Peyer's patch (tissue), 4 donors: ENCODE measurements around the gene TASOR2.

Source experiments
- POLR2A ChIP-seq, 2 donors: fragments of 450-650 bp; IDR thresholded peaks; one replicate each; pipeline ENCODE4 v1.5.1; 2017; ENCODE audit warnings: antibody characterized with exemption in 2 of 2, mild to moderate bottlenecking in 2 of 2, moderate library complexity in 2 of 2
- TF ChIP-seq, protein P1 (sequence below), 6 experiments: fragments of 450-650 bp in 4 of 6; fragments of 200-600 bp in 2 of 6; sonication (generic) in 1 of 6; IDR thresholded peaks; one replicate each; pipeline ENCODE4 v1.5.1; 2017 to 2019; ENCODE audit warnings: antibody characterized with exemption in 6 of 6, mild to moderate bottlenecking in 3 of 6, moderate library complexity in 1 of 6

DNA sequence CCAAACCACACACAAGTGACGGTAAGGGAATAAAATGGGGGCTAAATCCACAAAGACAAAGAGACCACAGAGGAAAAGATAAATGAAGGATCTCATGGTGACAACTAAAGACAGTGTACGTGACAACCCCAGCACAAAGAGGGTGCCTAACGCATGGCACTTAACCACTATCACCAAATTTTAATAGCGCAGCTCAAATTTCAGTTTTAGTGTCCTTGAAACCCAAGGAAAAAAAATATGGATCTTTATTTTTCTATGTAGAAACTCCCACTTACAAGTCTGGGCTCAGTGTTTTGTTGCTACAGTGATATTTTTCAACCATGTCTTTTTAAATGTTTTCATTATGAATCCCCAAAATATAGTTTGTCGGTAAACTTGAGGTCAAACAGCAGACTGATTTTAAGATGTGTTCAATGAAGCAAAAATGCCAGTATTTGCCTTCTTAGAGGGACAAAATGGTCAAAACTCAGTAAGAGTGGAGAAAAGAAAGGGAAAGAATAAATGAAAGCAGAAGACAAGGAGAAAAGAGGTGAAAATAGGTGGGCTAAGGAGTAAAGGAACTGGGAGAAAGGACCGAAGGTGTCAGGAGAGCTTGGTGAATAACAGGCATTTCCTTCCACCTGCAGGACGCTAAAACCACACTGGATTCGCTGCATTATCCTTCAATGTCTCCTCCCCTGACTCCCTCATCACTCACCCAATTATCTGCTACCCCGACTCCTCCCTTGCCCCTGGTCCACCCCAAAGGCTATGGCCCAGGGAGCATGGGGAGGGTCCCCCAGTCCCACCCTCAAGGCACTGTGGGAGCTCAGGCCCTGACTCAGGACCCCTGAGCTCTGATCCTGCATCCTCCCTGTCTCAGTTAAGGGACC lies 21.7 kb upstream of the TASOR2 start:
- TF ChIP-seq, protein P1, sequence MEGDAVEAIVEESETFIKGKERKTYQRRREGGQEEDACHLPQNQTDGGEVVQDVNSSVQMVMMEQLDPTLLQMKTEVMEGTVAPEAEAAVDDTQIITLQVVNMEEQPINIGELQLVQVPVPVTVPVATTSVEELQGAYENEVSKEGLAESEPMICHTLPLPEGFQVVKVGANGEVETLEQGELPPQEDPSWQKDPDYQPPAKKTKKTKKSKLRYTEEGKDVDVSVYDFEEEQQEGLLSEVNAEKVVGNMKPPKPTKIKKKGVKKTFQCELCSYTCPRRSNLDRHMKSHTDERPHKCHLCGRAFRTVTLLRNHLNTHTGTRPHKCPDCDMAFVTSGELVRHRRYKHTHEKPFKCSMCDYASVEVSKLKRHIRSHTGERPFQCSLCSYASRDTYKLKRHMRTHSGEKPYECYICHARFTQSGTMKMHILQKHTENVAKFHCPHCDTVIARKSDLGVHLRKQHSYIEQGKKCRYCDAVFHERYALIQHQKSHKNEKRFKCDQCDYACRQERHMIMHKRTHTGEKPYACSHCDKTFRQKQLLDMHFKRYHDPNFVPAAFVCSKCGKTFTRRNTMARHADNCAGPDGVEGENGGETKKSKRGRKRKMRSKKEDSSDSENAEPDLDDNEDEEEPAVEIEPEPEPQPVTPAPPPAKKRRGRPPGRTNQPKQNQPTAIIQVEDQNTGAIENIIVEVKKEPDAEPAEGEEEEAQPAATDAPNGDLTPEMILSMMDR (IDR thresholded peaks at IDR 0.05): no peak
- no peak for TF ChIP-seq POLR2A (IDR thresholded peaks at IDR 0.05)
